PFSK-1 (cell line): ENCODE data around the gene SMIM29.

ENCODE experiments used
- FOXP2 ChIP-seq: optimal IDR thresholded peaks from 2 replicates; pipeline ENCODE3; 2011; ENCODE audit warnings: borderline replicate concordance, control low read depth, inconsistent platforms; ENCODE audit not compliant: insufficient read depth; ENCODE audit errors: extremely low read length, extremely low read depth
- POLR2AphosphoS5 ChIP-seq: IDR thresholded peaks from 2 replicates; pipeline ENCODE4 v1.6.1; 2012; ENCODE audit warnings: low read depth, mild to moderate bottlenecking, control low read depth, low read length, moderate library complexity
- REST ChIP-seq, 2 experiments: IDR thresholded peaks; 2 replicates each; pipeline versions ENCODE4 v1.6.1 to v1.8.0; 2011 to 2012; ENCODE audit warnings: low read depth in 2 of 2, low read length in 2 of 2, control low read depth in 1 of 2, inconsistent platforms in 1 of 2, mild to moderate bottlenecking in 1 of 2, moderate library complexity in 1 of 2; ENCODE audit not compliant: insufficient read depth in 1 of 2
- SIN3A ChIP-seq: IDR thresholded peaks from 2 replicates; pipeline ENCODE4 v1.6.1; 2012; ENCODE audit warnings: mild to moderate bottlenecking, low read length, moderate library complexity, borderline replicate concordance; ENCODE audit not compliant: insufficient read depth
- TAF1 ChIP-seq: IDR thresholded peaks from 2 replicates; pipeline ENCODE4 v1.6.1; 2012; ENCODE audit warnings: low read length, control low read depth, borderline replicate concordance; ENCODE audit not compliant: insufficient read depth

The SMIM29 gene

GRCh38 chr6:34205916-34206315, 42.9 kb downstream of the SMIM29 start:
- TF ChIP-seq POLR2AphosphoS5 (no peak), TAF1 (no peak), SIN3A (no peak), FOXP2 (no peak), REST (IDR thresholded peaks at IDR 0.05; ENCODE audit: insufficient read depth in 1 of 2, low read depth in 2 of 2, low read length in 2 of 2) (no peak)

GRCh38 chr6:34205466-34205865, 43.3 kb downstream of the SMIM29 start:
- TF ChIP-seq FOXP2 (no peak), REST (IDR thresholded peaks at IDR 0.05; ENCODE audit: insufficient read depth in 1 of 2, low read depth in 2 of 2, low read length in 2 of 2) (no peak), POLR2AphosphoS5 (no peak), SIN3A (no peak), TAF1 (no peak)

GRCh38 chr6:34204693-34205092, 44.1 kb downstream of the SMIM29 start:
- TF ChIP-seq POLR2AphosphoS5 (no peak), FOXP2 (no peak), SIN3A (no peak), REST (IDR thresholded peaks at IDR 0.05; ENCODE audit: insufficient read depth in 1 of 2, low read depth in 2 of 2, low read length in 2 of 2) (no peak), TAF1 (no peak)

- no peak for TF ChIP-seq REST (IDR thresholded peaks at IDR 0.05; ENCODE audit: insufficient read depth in 1 of 2, low read depth in 2 of 2, low read length in 2 of 2)
- TF ChIP-seq TAF1: no peak
- no peak for TF ChIP-seq FOXP2
- no peak for TF ChIP-seq SIN3A
- TF ChIP-seq POLR2AphosphoS5: no peak
These were observed 46.2 kb downstream of the SMIM29 start for GRCh38 chr6:34202329-34203201.
